NB4 (cell line): ENCODE data around the gene CTNND2.

Experiments
- CTCF ChIP-seq: IDR thresholded peaks from one replicate; pipeline ENCODE4 v1.5.1; 2012; ENCODE audit warnings: low read depth, low read length
- MAX ChIP-seq: IDR thresholded peaks from 2 replicates; pipeline ENCODE4 v1.6.1; 2011; ENCODE audit warnings: low read depth, low read length
- POLR2A ChIP-seq: IDR thresholded peaks from 2 replicates; pipeline ENCODE4 v1.6.1; 2011; ENCODE audit warnings: mild to moderate bottlenecking; ENCODE audit not compliant: insufficient read length; ENCODE audit errors: extremely low read depth

- TF ChIP-seq CTCF (no peak), MAX (no peak), POLR2A (no peak)
These were observed 919.0 kb downstream of the CTNND2 start for GRCh38 chr5:10985091-10985720.
